ENCODE data around the gene THEM4. TPM values are rescaled to one million over a fixed set of nuclear protein-coding genes. Genes with fewer than 3 reads are reported as not detected.

The THEM4 gene
- 1 to 10 TPM; 9.4 to 9.8 TPM for total RNA-seq
- long read RNA-seq, donor 1, partial matches to known transcripts = 0 of 4 reads
- long read RNA-seq, donor 1, other reads (novel, unspliced or antisense) = 3 of 4 reads
- long read RNA-seq, donor 2, transcript THEM4-201 (6 exons, 2,377 nt) = major isoform, 10 of 12 reads
- long read RNA-seq, donor 2, partial matches to known transcripts = 0 of 12 reads
- long read RNA-seq, donor 2, other reads (novel, unspliced or antisense) = 1 of 12 reads

GRCh38 chr1:151909167-151910149, at the start of gene THEM4:
THEM4 (minus strand) TSS chr1:151909511; CDS start chr1:151909458, 53 bp downstream.
- peak; percentile 100 for DNase-seq (ENCODE audit: low spot score)
- intact Hi-C loops (cut with DNase I) = no loop called here

GRCh38 chr1:151958959-151959358, 49.6 kb upstream of the THEM4 start:
- intact Hi-C loops (cut with DNase I) = no loop called here
- DNase-seq (ENCODE audit: low spot score) = no peak

DNA sequence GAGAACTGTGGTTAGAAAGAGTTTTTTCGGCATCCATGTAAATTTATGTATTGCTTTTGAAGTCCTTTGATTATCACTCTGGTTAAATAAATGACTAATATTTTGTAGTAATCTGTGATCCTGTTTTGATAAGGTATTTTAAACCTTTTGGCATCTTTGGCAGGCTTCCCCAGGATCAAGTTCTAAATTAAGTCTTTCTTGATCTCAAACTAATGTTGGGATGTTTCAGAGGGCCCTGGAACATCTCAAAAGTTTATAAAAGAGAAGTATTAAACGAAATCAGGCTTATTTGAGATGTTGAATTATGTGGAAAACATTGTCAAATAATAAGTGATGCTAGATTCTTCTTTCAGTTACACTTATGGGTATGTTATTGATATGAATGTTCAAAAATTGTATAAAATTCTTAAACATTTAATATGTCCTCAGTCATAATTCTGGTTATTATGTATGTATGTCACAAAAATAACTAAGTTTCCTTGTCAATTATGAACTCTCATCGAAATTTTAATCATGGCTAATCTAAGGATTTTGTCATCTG, 47.7 kb upstream of the THEM4 start:
- no peak for DNase-seq (ENCODE audit: low spot score)
- intact Hi-C loops (cut with DNase I) = no loop called here

DNA sequence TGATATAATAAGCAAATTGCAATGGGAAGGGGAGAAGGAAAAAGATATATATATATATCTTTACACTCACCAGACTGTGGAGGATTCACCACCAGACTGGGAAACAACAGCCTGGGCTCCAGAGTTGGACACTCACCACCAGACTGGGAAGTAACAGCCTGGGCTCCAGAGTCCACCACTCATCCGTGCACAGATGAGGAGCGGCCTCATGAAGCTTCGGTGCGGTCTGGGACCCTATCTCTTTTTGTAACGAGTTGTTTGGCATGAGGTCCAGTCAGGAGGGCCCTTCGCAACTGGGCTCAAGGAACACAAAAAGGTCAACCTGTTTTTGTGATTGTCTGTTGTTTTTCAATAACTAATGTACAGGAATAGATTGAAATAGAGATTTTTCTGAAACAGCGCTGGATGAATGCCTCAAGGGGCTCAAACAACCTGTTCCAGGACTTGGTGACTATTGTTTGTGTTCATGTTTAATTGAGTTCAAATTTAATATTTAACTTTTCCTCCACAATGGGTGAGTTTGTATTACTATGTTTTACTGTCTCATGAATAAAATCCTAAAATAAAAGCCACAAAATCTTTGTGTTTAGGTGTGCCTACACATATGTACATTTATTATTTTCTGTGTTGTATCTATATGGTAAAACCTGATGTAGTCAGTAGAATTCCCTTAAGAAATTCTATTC, 44.2 kb upstream of the THEM4 start:
- no peak for DNase-seq (ENCODE audit: low spot score)
- intact Hi-C loops (cut with DNase I) = no loop called here

- intact Hi-C loops (cut with DNase I) = no loop called here
- DNase-seq (ENCODE audit: low spot score) = no peak
These were observed 43.5 kb upstream of the THEM4 start for GRCh38 chr1:151952811-151953210.

- DNase-seq (ENCODE audit: low spot score) = no peak
- intact Hi-C loops (cut with DNase I) = loop anchor here in 1 of 2 donors (5.0 kb wide), 1 partner anchor 48 kb away; no protein-coding TSS in a partner anchor
These were observed 40.3 kb upstream of the THEM4 start for GRCh38 chr1:151949371-151950193.

DNA sequence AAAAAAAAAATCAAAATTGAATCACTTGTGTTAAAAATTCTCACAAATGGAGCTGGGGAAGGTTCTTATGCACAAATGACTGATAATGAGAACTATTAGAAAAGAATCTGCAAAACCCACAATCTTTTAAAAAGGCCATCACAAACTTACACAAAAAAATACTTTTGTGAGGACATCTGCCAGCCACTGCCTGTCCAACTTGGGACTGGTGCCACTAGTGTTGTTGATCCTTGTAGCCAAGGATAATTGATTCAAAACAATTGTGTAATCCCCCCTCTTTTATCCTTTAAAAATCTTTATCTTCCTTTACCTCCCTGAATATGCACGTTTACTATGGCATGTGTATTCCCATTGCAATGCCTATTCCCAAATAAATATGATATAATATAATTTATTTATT, 39.2 kb upstream of the THEM4 start:
- no peak for DNase-seq (ENCODE audit: low spot score)
- intact Hi-C loops (cut with DNase I) = loop anchor here in 1 of 2 donors (5.0 kb wide), 1 partner anchor 49 kb away; no protein-coding TSS in a partner anchor

GRCh38 chr1:151947140-151947539, 37.8 kb upstream of the THEM4 start:
- DNase-seq (ENCODE audit: low spot score) = no peak
- intact Hi-C loops (cut with DNase I) = loop anchor here in 1 of 2 donors (5.0 kb wide), 1 partner anchor 50 kb away; no protein-coding TSS in a partner anchor

DNA sequence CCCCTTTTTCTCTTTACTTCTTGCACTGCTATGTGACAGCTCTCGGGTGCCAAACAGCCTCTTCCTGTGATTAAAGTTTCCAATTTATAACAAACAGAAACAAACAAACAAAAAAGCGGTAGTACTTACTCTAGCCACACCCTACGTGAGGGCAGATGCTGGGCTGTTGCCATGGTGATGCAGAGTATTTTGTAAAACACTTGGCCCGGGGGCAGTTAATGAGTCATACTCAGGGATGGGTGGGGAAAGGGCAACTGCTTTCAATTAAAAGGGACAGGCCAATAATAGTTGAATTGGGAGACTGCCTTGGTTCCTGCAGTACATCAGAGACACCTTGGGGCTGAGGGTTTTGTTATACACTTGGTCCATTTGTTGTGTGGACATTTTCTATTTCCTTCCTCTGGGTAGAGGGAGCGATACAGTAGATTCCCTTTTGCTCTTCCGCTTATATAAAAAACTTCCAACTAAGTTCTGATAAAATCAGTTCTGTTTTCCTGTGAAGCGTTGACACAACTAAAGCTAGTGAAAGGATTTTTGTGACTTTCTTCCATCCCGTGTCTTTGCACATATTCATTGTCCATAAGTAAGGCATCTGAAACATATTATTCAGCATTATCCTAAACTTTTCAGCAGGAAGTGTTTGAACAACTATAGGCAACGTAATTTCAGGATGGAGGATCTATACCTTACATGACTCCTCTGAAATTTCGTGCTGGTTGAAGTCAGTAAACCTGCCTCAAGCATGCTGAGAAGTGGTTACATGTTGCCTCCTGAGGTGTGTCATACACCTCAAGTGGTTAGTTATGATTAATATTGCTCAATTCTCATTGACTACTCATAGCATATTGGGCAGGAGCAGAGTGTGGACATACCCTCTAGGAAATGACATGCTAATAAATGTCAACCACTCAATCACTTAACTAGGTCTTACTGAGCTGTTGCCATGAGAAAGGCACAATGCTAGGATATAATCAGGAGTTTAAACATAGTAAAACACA, 36.7 kb upstream of the THEM4 start:
- intact Hi-C loops (cut with DNase I) = loop anchor here in 1 of 2 donors (5.0 kb wide), 1 partner anchor 51 kb away; no protein-coding TSS in a partner anchor
- DNase-seq (ENCODE audit: low spot score) = peak; percentile 94

DNA sequence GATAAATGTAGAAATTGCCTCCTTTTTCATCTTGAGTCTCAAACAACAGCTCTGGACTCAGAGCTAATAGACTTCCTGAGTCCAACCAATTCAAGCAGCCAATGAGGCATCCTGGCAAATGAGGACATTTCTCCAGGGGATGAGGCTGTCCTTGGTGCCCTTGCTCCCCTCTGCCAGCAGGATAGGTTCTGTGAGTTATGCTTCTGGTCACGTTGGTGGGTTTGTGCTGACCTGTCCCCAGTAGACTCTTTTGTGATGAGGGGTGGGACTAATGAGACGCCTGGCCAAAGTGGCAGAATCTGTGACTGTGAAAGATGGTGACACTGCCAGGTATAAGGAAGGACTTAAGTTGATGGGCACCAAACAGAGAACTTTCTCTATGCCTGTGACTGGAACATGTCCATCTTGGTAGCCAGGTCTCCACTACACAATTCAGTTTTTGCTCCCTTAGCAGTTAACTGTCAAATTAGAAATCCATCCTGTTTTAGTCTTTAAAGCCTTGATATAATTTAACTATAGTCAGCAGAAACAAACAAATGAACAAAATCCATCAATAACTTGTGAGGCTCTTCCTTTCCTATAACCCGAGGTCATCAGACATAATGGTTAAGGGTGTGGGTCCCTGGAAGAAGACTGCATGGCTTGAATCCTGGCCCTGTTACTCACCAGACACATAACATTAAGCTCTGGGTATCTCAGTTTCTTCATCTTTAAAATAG, 35.7 kb upstream of the THEM4 start:
- no peak for DNase-seq (ENCODE audit: low spot score)
- intact Hi-C loops (cut with DNase I) = loop anchor here in 1 of 2 donors (5.0 kb wide), 1 partner anchor 52 kb away; no protein-coding TSS in a partner anchor

DNA sequence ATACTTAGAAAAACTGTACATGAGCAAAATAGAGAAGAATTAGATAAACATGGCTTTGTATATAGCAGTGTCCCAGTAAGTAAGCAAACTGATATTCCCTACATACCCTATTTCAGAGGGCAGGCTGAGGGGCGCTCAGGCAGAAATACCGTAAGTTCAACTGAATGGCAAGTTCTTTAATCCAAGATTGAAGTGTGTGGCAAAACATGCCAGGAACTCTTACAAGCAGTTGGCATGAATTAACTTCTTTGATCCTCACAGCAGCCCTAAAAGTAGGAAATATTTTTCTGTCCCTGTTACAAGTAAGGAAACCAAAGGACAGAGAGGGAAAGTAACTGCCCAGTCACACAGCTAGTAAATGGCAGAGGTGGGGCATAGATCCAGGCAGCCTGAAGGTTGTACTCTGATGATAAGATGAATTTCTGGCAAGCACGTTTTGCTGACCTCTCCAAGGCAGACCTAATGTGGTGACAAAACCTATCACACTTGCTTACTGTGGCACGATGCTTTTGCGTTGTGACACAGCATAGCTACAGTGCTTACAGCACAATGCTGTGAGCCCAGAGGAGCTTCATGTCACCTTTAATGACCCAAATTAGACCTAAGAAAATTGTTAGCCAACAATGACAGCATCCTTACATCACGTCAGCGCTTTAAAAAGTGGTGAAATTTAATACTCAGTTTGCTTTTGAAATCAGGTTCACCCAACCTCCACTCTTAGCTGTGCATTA, 35.0 kb upstream of the THEM4 start:
- no peak for DNase-seq (ENCODE audit: low spot score)
- intact Hi-C loops (cut with DNase I) = no loop called here

GRCh38 chr1:151943591-151943990, 34.3 kb upstream of the THEM4 start:
- intact Hi-C loops (cut with DNase I) = no loop called here
- no peak for DNase-seq (ENCODE audit: low spot score)

- intact Hi-C loops (cut with DNase I) = no loop called here
- DNase-seq (ENCODE audit: low spot score) = no peak
These were observed 33.6 kb upstream of the THEM4 start for GRCh38 chr1:151942882-151943281.

DNA sequence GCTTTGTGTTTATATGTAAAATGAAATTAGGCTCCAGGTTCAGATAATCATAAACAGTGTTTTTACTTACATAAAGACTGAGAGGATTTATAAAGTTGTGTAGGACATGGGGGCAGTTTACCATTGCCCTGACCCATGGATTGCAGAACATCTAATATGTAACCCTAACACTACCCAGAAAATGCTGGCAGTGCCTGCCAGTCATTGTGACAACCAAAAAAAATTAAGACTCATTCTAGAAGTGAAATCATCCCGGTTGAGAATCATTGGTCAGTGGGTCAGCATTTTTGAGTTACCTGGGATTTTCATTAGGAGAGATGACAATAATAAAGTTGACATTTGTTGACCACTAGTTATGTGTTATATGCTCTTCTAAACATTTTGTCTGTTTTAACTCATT, 31.2 kb upstream of the THEM4 start:
- intact Hi-C loops (cut with DNase I) = no loop called here
- no peak for DNase-seq (ENCODE audit: low spot score)

- DNase-seq (ENCODE audit: low spot score) = no peak
- intact Hi-C loops (cut with DNase I) = no loop called here
These were observed 30.5 kb upstream of the THEM4 start for GRCh38 chr1:151939779-151940178.

GRCh38 chr1:151939141-151939540, 29.8 kb upstream of the THEM4 start:
- intact Hi-C loops (cut with DNase I) = no loop called here
- no peak for DNase-seq (ENCODE audit: low spot score)
